GM12892 (cell line): ENCODE measurements around the gene RAB44.

Experiments
- POLR2A ChIP-seq: IDR thresholded peaks from 2 replicates; pipeline ENCODE4 v1.6.1; 2011; ENCODE audit warnings: low read depth, low read length, control low read depth
- POLR2AphosphoS5 ChIP-seq: IDR thresholded peaks from 2 replicates; pipeline ENCODE4 v1.6.1; 2011; ENCODE audit warnings: low read depth, low read length, control low read depth

GRCh38 chr6:36662827-36663256, 34.8 kb upstream of the RAB44 start:
- TF ChIP-seq POLR2A (no peak), POLR2AphosphoS5 (no peak)
